ENCODE data around the gene CAPN12.

The CAPN12 gene

GRCh38 chr19:38733493-38734175 is 10.6 kb downstream of the CAPN12 start:
- no peak for TF ChIP-seq CTCF (IDR thresholded peaks at IDR 0.05; ENCODE audit: low read depth, low read length)
- no peak overlapping the region for H3K4me3 ChIP-seq (ENCODE audit: low read depth, low read length)

- H3K4me3 ChIP-seq (ENCODE audit: low read depth, low read length), result no peak overlapping the region
- no peak for TF ChIP-seq CTCF (IDR thresholded peaks at IDR 0.05; ENCODE audit: low read depth, low read length)
Measured at GRCh38 chr19:38733241-38733492, 11.1 kb downstream of the CAPN12 start.

GRCh38 chr19:38731654-38732301 is 12.5 kb downstream of the CAPN12 start:
- H3K4me3 ChIP-seq (ENCODE audit: low read depth, low read length), result no peak overlapping the region
- TF ChIP-seq CTCF (IDR thresholded peaks at IDR 0.05; ENCODE audit: low read depth, low read length), result no peak

GRCh38 chr19:38730731-38731589 is 13.3 kb downstream of the CAPN12 start:
- no peak overlapping the region for H3K4me3 ChIP-seq (ENCODE audit: low read depth, low read length)
- TF ChIP-seq CTCF (IDR thresholded peaks at IDR 0.05; ENCODE audit: low read depth, low read length), result no peak

GRCh38 chr19:38730470-38730730 is 13.9 kb downstream of the CAPN12 start:
- TF ChIP-seq CTCF (IDR thresholded peaks at IDR 0.05; ENCODE audit: low read depth, low read length), result no peak
- no peak overlapping the region for H3K4me3 ChIP-seq (ENCODE audit: low read depth, low read length)

GRCh38 chr19:38729653-38730469 is 14.4 kb downstream of the CAPN12 start:
- H3K4me3 ChIP-seq (ENCODE audit: low read depth, low read length), result no peak overlapping the region
- TF ChIP-seq CTCF (IDR thresholded peaks at IDR 0.05; ENCODE audit: low read depth, low read length), result peak; percentile 81
